ENCODE measurements around the gene PDE11A.

DNA sequence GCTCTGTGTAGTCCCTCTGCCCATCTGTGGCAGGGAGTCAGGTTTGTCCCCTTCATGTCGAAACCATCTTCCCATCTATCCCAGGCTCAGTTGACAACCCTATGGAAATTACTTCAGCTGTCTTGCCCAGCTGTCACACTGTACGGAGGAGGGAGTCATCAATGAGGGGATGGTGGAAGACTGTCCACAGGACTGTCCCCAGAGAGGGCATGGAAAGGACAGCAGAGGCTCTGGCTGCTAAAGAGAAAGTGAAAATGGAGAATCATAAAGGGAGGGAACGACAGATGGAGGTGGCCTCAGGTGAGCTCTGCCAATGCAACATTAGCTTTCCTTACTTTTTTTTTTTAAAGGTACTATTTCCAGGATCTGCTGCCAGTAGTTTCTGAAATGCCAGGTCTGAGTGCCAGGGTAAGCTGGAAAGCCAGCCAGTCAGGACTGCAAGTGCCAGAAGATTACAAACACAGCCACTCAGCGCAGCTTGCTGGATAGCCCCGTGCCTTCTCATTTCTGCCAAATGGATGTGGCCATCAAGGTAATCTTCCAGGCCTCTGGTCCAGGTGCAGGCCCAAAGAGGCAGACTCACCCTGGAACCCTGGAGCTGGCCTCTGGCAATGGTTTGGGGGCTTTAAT, 487.2 kb downstream of the PDE11A start:
- TF ChIP-seq, protein P1, sequence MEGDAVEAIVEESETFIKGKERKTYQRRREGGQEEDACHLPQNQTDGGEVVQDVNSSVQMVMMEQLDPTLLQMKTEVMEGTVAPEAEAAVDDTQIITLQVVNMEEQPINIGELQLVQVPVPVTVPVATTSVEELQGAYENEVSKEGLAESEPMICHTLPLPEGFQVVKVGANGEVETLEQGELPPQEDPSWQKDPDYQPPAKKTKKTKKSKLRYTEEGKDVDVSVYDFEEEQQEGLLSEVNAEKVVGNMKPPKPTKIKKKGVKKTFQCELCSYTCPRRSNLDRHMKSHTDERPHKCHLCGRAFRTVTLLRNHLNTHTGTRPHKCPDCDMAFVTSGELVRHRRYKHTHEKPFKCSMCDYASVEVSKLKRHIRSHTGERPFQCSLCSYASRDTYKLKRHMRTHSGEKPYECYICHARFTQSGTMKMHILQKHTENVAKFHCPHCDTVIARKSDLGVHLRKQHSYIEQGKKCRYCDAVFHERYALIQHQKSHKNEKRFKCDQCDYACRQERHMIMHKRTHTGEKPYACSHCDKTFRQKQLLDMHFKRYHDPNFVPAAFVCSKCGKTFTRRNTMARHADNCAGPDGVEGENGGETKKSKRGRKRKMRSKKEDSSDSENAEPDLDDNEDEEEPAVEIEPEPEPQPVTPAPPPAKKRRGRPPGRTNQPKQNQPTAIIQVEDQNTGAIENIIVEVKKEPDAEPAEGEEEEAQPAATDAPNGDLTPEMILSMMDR (IDR thresholded peaks at IDR 0.05): no peak
- TF ChIP-seq ZFX (IDR thresholded peaks at IDR 0.05; ENCODE audit: borderline replicate concordance): no peak
